Prostate gland (tissue), 2 donors: ENCODE results near the gene ADAMTS19.

ENCODE experiments used
- CTCF ChIP-seq, 4 experiments: fragments of 200-600 bp in 2 of 4; fragments of 450-650 bp in 2 of 4; sonication (generic) in 2 of 4; IDR thresholded peaks; 1 replicate in 3 of 4; 2 replicates in 1 of 4; pipeline ENCODE4 v1.5.1; 2016 to 2019; ENCODE audit warnings: antibody characterized with exemption in 4 of 4, mild to moderate bottlenecking in 2 of 4, moderate library complexity in 2 of 4
- POLR2A ChIP-seq: fragments of 450-650 bp; IDR thresholded peaks from one replicate; pipeline ENCODE4 v1.6.1; 2016; ENCODE audit warnings: antibody characterized with exemption, mild to moderate bottlenecking
- POLR2AphosphoS5 ChIP-seq: sonication (generic); formaldehyde crosslinking; IDR thresholded peaks from one replicate; pipeline ENCODE4 v1.6.1; 2017; ENCODE audit warnings: antibody characterized with exemption

GRCh38 chr5:129426071-129426470 is 34.0 kb upstream of the ADAMTS19 start:
- no peak for TF ChIP-seq CTCF (IDR thresholded peaks at IDR 0.05)
- no peak for TF ChIP-seq POLR2A
- no peak for TF ChIP-seq POLR2AphosphoS5
